ENCODE measurements around the gene PDZD2. TPM values are rescaled to one million over a fixed set of nuclear protein-coding genes. Genes with fewer than 3 reads are reported as not detected.

Gene PDZD2
- total RNA-seq, 1 donor from 2014 or later: 1.1 TPM

DNA sequence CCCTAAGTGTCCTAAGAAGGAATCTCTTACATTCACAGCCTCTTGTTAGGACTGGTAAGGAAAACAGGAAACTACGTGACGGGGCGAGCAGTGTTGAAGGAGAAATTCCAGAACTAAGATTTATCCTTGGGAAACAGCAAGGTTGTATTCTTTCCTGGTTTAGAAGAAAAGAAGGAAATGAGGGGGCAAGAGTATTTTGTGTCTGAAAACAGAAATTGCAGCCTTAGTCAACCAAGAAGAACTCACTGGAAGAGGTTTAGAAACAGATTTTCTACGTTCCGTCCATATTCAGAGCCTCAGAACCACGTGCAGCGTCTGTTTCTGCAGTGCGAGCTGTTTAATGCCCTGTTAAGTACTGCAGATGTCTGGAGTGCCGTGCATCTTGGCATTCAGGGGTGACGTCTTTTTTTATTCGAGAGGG is 460.0 kb downstream of the PDZD2 start:
- no peak overlapping the region for H3K27ac Mint-ChIP-seq
- no peaks in the 10 kb centered on the region for H3K27me3 Mint-ChIP-seq (ENCODE audit: insufficient read depth, low read depth)
- Histone ChIP-seq H3F3A (ENCODE audit: low read depth) (no peaks in the 10 kb centered on the region), H3K36me3 (no peaks in the 10 kb centered on the region), H3K27me3 (no peaks in the 10 kb centered on the region), H3K27ac (no peak overlapping the region), H3K79me2 (ENCODE audit: low read depth) (no peaks in the 10 kb centered on the region), H3K4me2 (no peak overlapping the region), H3K4me3 (no peak overlapping the region), H3K9me3 (ENCODE audit: low read depth) (no peaks in the 10 kb centered on the region), H4K20me1 (ENCODE audit: low read depth) (no peaks in the 10 kb centered on the region), H2AFZ (replicated peaks) (no peak overlapping the region), H3K4me1 (peaks cover 7% of the 10 kb centered on the region), H3K9ac (no peak overlapping the region)
- no peak for TF ChIP-seq EZH2phosphoT487 (IDR thresholded peaks at IDR 0.05)
- TF ChIP-seq, protein P1, sequence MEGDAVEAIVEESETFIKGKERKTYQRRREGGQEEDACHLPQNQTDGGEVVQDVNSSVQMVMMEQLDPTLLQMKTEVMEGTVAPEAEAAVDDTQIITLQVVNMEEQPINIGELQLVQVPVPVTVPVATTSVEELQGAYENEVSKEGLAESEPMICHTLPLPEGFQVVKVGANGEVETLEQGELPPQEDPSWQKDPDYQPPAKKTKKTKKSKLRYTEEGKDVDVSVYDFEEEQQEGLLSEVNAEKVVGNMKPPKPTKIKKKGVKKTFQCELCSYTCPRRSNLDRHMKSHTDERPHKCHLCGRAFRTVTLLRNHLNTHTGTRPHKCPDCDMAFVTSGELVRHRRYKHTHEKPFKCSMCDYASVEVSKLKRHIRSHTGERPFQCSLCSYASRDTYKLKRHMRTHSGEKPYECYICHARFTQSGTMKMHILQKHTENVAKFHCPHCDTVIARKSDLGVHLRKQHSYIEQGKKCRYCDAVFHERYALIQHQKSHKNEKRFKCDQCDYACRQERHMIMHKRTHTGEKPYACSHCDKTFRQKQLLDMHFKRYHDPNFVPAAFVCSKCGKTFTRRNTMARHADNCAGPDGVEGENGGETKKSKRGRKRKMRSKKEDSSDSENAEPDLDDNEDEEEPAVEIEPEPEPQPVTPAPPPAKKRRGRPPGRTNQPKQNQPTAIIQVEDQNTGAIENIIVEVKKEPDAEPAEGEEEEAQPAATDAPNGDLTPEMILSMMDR (IDR thresholded peaks at IDR 0.05): no peak
- H3K4me3 Mint-ChIP-seq: no peak overlapping the region
- peaks cover 6% of the 10 kb centered on the region for H3K4me1 Mint-ChIP-seq
- no peaks in the 10 kb centered on the region for H3K9me3 Mint-ChIP-seq
- no peak for DNase-seq (ENCODE audit: low spot score)
- H3K36me3 Mint-ChIP-seq: peaks cover 13% of the 10 kb centered on the region

GRCh38 chr5:32099486-32100035 is 460.6 kb downstream of the PDZD2 start:
- TF ChIP-seq, protein P1 (IDR thresholded peaks at IDR 0.05): no peak
- TF ChIP-seq EZH2phosphoT487 (IDR thresholded peaks at IDR 0.05) (no peak), EZH2 (IDR thresholded peaks at IDR 0.05) (no peak)
- Histone ChIP-seq H3K4me1 (peaks cover 7% of the 10 kb centered on the region), H3K9ac (no peak overlapping the region), H4K20me1 (ENCODE audit: low read depth) (no peaks in the 10 kb centered on the region), H3K9me3 (ENCODE audit: low read depth) (no peaks in the 10 kb centered on the region), H3K4me2 (no peak overlapping the region), H3K4me3 (no peak overlapping the region), H3K79me2 (ENCODE audit: low read depth) (no peaks in the 10 kb centered on the region), H3K27me3 (no peaks in the 10 kb centered on the region), H3F3A (ENCODE audit: low read depth) (no peaks in the 10 kb centered on the region), H3K36me3 (no peaks in the 10 kb centered on the region), H3K27ac (no peak overlapping the region), H2AFZ (replicated peaks) (no peak overlapping the region)
- Mint-ChIP-seq H3K9me3 (no peaks in the 10 kb centered on the region), H3K4me1 (peaks cover 6% of the 10 kb centered on the region), H3K4me3 (no peak overlapping the region), H3K27ac (no peak overlapping the region), H3K36me3 (peaks cover 13% of the 10 kb centered on the region), H3K27me3 (ENCODE audit: insufficient read depth, low read depth) (no peaks in the 10 kb centered on the region)
- no peak for DNase-seq (ENCODE audit: low spot score)

- Histone ChIP-seq H3K9ac (no peak overlapping the region), H3K4me2 (no peak overlapping the region), H3K36me3 (peaks cover 2% of the 10 kb centered on the region), H3K9me3 (ENCODE audit: low read depth) (no peaks in the 10 kb centered on the region), H2AFZ (replicated peaks) (no peak overlapping the region), H3K4me3 (no peak overlapping the region), H3K79me2 (ENCODE audit: low read depth) (no peaks in the 10 kb centered on the region), H3K27ac (no peak overlapping the region), H3K4me1 (peaks cover 7% of the 10 kb centered on the region), H3F3A (ENCODE audit: low read depth) (no peaks in the 10 kb centered on the region), H4K20me1 (ENCODE audit: low read depth) (no peaks in the 10 kb centered on the region), H3K27me3 (no peaks in the 10 kb centered on the region)
- no peak overlapping the region for H3K27ac Mint-ChIP-seq
- DNase-seq (ENCODE audit: low spot score): no peak
- H3K36me3 Mint-ChIP-seq: peaks cover 16% of the 10 kb centered on the region
- no peaks in the 10 kb centered on the region for H3K9me3 Mint-ChIP-seq
- no peaks in the 10 kb centered on the region for H3K27me3 Mint-ChIP-seq (ENCODE audit: insufficient read depth, low read depth)
- TF ChIP-seq EZH2phosphoT487 (IDR thresholded peaks at IDR 0.05): no peak
- TF ChIP-seq, protein P1 (IDR thresholded peaks at IDR 0.05): no peak
- TF ChIP-seq EZH2 (IDR thresholded peaks at IDR 0.05): no peak
- peaks cover 6% of the 10 kb centered on the region for H3K4me1 Mint-ChIP-seq
- no peak overlapping the region for H3K4me3 Mint-ChIP-seq
Measured at GRCh38 chr5:32100230-32100629, 461.3 kb downstream of the PDZD2 start.

Measured in neural progenitor cell (in vitro differentiated cells).